DMS 273 treated with DMSO at 0.1 percent for 48 hours (cell line): ENCODE measurements around the gene ATP8B3.

ENCODE experiments used
- DNase-seq: peaks from one replicate; lab custom pipeline; 2025; lab: John Stamatoyannopoulos, UW

The ATP8B3 gene

GRCh38 chr19:1746401-1747284 lies 65.4 kb downstream of the ATP8B3 start:
- no peak for DNase-seq

DNA sequence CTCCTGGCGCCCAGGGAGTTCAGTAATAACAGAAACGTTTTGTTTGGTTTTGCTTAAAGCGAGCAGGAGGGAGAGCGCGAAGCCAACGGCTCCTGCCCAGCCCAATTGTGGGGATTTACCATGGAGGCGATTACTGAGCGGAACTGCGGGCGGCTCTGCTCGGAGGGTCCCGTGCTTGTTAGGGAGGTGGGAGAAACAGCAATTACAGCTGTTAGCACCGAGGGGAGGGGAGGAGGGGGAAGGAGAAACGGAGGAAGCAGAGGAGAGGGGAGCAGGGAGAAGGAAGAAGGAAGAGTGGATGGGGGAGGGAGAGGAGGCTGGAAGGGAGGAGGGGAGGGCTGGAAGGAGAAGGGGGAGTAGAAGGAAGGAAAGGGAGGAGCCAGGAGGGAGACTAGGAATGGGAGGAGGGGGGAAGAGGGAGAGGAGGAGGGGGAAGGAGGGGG lies 66.5 kb downstream of the ATP8B3 start:
- no peak for DNase-seq

- no peak for DNase-seq
Observed at GRCh38 chr19:1744822-1745563, 67.1 kb downstream of the ATP8B3 start.

- DNase-seq = no peak
Observed at GRCh38 chr19:1744133-1744665, 67.9 kb downstream of the ATP8B3 start.

DNA sequence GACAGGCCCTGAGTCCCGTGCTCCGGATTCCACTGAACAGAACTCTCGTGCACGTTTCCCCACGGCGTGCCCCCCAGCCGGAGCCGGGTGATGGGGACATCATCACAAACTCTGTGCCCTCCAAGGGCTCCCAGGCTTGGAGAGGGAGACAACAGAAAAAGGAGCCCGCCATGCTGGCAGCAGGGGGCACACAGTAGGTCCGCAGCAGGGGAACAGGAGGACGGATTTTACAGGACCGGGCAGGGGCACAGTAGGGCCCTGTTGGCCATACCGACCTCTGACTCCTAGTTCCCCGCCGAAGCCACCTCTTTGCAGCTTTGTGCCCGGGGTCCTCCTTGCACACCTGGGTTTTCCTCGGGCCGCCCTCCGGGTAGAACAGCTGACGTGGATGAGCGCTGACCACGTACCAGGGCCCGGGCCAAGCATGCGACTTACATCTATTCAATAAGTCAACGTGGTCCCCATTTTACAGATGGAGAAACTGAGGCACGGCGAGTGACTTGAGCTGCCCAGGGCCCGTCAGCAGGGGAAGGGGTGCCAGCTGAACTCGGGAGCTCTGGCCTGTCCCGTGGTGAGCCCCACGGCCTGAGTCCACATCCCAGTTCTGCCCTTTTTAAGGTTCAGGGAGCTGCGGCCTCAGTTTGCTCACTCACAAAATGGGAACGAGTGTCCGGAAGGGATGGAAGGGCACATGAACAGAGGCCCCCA lies 68.9 kb downstream of the ATP8B3 start:
- no peak for DNase-seq

- DNase-seq = no peak
Observed at GRCh38 chr19:1739960-1740629, 72.0 kb downstream of the ATP8B3 start.

GRCh38 chr19:1736927-1737326 lies 75.1 kb downstream of the ATP8B3 start:
- no peak for DNase-seq

DNA sequence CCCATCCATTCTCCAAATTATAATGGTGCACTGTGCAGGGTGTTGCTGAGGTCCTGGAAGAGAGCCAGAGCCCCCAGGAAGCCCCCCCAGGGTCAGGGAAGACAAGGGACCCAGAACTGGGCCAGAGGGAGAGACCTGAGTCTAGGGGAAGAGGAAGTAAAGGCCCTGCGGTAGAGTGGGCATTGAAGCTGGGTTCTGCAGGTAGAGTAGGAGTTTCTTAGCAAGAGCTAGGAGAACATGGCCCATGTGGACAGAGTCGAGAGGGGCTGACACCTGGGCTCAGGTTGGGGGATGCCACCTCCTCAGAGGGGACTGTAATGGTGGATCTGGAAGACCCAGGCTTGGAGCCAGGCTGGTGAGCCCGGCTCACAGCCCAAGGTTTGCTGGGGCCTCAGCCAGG lies 75.8 kb downstream of the ATP8B3 start:
- DNase-seq = no peak

DNA sequence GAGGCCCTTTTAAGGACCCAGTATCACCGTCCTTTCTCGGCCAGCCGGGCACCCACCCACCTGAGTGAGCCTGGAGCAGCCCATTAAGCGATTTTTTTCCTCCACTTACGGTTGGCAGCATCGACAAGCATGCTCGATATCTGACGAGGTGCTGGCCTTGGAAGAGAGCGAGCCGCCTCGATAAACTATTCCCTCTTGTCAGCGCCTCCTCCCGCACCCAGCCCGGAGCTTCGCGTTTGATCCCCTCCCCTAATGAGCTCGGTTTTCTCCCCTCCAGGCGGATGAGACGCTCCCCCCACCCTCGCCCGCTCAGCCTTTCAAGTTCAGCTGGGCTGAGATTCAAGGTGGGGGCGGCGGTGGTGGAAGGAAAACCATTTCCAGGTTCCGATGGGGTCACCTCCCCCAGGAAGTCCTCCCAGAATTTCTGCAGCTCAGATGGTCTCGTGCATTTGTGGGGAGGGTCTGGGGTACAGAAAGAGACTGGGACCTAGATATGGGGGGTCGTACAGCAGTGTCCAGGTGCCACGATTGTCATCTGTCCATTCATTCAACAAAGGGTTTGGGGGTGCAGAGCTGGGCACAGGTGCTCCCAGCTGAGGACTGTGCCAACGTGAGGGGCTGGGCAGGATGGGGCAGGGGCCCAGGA lies 77.6 kb downstream of the ATP8B3 start:
- DNase-seq = no peak
